Activated naive CD4-positive, alpha-beta T cell treated with anti-CD3 and anti-CD28 coated beads, Interleukin-2, amount 50 U/mL, for 72 hours (primary cell): ENCODE data around the gene LSM8. TPM values are rescaled to one million over a fixed set of nuclear protein-coding genes. Genes with fewer than 3 reads are reported as not detected.
A peak's percentile ranks its signal among the peaks of the same experiment; 100 is the strongest.
"Not testable (repeated sequence)": the region's sequence is repeated elsewhere in the genome, so short reads cannot be mapped to it uniquely, and the experiment has no call there.

Experiments used
- ATAC-seq, 2 donors: fragments of 150-1000 bp; cut with Tn5 transposase; 2 replicates each; pipeline ENCODE4 v1.10.0; 2021; ENCODE audit warnings: mild to moderate bottlenecking in 2 of 2, moderate library complexity in 2 of 2
- DNase-seq, 2 donors: peaks; one replicate each; pipeline ENCODE4 v3.0.0; 2021 to 2022; ENCODE audit warnings: low spot score in 2 of 2
- H3K27ac Mint-ChIP-seq, 2 donors: one replicate each; pipeline ENCODE4 v1.8.0; 2022; ENCODE audit warnings: mild to moderate bottlenecking in 2 of 2, mixed read lengths in 2 of 2
- H3K36me3 Mint-ChIP-seq, 2 donors: one replicate each; pipeline ENCODE4 v1.8.0; 2022; ENCODE audit warnings: mixed read lengths in 2 of 2
- H3K9me3 Mint-ChIP-seq, 2 donors: one replicate each; pipeline ENCODE4 v1.8.0; 2022; ENCODE audit warnings: mixed read lengths in 2 of 2
- total RNA-seq, 2 donors: library from RNA; stranded (reverse); gene quantifications; one replicate each; pipeline ENCODE4 v1.2.3, GENCODE V29; 2022

The LSM8 gene
- 10 to 100 TPM; 41.7 to 57.0 TPM for total RNA-seq

DNA sequence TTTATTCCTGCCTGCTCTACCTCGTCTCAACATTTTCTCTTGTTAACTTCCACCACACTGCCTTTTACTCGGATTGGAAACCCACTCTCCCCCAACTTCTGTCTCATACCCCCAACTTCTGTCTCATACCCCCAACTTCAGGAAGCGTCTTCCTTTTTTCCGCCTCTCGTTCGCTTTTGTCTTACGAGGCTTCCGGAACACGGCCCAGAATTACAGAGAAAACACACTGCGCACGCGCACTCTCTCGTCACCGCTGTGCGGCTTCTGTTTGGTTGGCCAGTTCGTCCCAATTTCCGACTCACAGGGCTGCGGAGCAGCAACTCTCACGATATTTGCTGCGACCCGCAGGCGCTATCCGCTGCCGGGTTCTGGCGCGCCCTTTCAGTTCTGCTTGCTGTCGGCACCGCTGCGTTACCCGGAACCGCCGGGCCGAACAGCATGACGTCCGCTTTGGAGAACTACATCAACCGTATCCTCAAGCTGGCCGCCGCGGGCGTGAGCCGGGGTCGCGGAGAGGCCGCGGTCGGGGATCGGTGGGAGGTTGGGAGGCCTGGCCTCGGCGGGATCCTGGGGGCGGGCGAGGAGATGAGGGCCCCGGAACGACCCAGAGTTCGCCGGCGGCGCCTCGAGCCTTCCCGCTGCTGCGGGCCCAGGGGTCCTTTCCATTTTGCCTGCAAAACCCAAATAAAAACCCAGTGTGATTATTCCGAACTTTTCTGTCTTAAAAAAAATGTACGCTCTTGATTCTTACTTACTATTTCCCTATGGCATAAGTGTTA is at the start of gene LSM8:
LSM8 (plus strand) TSS at position 379 of the 779 bp plus-strand sequence; CDS start at position 439, 60 bp downstream.
- H3K9me3 Mint-ChIP-seq, result no peaks in the 10 kb centered on the region
- DNase-seq (peak; percentile 90 to 98), ATAC-seq (peak; percentile 99)
- H3K36me3 Mint-ChIP-seq, result peaks cover 28 to 34% of the 10 kb centered on the region in 2 donors
- H3K27ac Mint-ChIP-seq, result peak within 1 kb of the TSS; percentile 97 to 100

DNA sequence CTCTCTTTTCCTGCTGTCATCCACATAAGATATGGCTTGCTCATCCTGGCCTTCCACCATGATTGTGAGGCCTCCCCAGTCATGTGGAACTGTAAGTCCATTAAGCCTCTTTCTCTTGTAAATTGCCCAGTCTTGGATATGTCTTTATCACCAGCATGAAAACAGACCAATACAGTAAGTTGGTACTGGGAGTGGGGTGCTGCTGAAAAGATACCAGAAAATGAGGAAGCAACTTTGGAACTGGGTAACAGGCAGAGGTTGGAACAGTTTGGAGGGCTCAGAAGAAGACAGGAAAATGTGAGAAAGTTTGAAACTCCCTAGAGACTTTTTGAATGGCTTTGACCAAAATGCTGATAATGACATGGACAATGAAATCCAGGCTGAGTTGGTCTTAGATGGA is 49.5 kb upstream of the LSM8 start:
- not testable (repeated sequence) for H3K9me3 Mint-ChIP-seq, ATAC-seq, H3K36me3 Mint-ChIP-seq, H3K27ac Mint-ChIP-seq, DNase-seq

GRCh38 chr7:118140468-118140867 is 43.5 kb upstream of the LSM8 start:
- H3K9me3 Mint-ChIP-seq, result no peaks in the 10 kb centered on the region
- no peak for ATAC-seq
- DNase-seq, result no peak
- no peak overlapping the region for H3K27ac Mint-ChIP-seq
- H3K36me3 Mint-ChIP-seq, result no peaks in the 10 kb centered on the region

GRCh38 chr7:118142012-118142411 is 42.0 kb upstream of the LSM8 start:
- ATAC-seq (no peak), DNase-seq (no peak)
- no peak overlapping the region for H3K27ac Mint-ChIP-seq
- H3K36me3 Mint-ChIP-seq, result no peaks in the 10 kb centered on the region
- no peaks in the 10 kb centered on the region for H3K9me3 Mint-ChIP-seq

DNA sequence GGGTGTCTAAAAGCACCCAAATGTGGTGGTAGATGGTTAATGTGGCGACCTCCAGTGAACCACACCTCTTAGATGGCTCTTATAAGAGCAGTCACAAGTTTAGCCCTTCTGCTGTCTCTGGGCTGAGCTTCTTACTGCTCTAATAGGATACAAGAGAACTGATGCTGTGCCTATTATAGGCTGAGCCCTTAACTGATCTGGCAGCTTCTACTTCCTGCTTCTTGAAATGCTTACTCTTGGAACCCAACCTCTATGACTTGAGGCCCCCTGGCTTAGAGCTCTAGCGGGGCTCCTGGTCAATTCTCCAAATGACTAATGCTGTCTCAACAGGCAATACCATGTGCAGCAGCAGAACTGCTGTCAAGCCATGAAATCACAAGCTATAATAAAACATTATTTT is 35.0 kb upstream of the LSM8 start:
- ATAC-seq, result no peak
- no peaks in the 10 kb centered on the region for H3K9me3 Mint-ChIP-seq
- DNase-seq, result no peak
- H3K27ac Mint-ChIP-seq, result no peak overlapping the region
- H3K36me3 Mint-ChIP-seq, result no peaks in the 10 kb centered on the region

- no peak for ATAC-seq
- no peak overlapping the region for H3K27ac Mint-ChIP-seq
- H3K36me3 Mint-ChIP-seq, result no peaks in the 10 kb centered on the region
- no peaks in the 10 kb centered on the region for H3K9me3 Mint-ChIP-seq
- no peak for DNase-seq
Observed at GRCh38 chr7:118149394-118149793, 34.6 kb upstream of the LSM8 start.

- DNase-seq (no peak), ATAC-seq (no peak)
- no peak overlapping the region for H3K27ac Mint-ChIP-seq
Observed at GRCh38 chr7:118151671-118152070, 32.3 kb upstream of the LSM8 start.

DNA sequence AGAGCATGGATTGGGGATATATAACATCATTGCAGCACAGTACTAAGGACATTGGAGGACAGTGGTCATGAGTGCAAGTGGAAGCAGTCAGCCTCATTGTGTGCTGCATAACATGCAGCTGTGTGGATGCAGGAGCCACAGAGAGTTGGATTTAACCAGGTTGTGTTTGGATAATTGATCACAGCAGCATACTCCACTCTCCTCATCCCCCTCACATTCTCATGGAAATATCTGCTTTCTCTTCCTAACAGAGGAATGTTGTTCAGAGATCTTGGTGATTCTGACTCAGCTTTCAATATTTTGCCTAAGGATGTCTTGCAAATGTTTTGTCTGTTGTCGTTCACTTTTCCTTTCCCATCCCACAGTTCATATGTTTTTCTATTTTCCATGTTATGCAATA is 31.8 kb upstream of the LSM8 start:
- no peak for DNase-seq
- no peaks in the 10 kb centered on the region for H3K9me3 Mint-ChIP-seq
- no peak for ATAC-seq
- no peaks in the 10 kb centered on the region for H3K36me3 Mint-ChIP-seq
- no peak overlapping the region for H3K27ac Mint-ChIP-seq

More at GRCh38 chr7:118151671-118152070, 32.3 kb upstream of the LSM8 start:
- Mint-ChIP-seq H3K9me3 (no peaks in the 10 kb centered on the region), H3K36me3 (no peaks in the 10 kb centered on the region)

DNA sequence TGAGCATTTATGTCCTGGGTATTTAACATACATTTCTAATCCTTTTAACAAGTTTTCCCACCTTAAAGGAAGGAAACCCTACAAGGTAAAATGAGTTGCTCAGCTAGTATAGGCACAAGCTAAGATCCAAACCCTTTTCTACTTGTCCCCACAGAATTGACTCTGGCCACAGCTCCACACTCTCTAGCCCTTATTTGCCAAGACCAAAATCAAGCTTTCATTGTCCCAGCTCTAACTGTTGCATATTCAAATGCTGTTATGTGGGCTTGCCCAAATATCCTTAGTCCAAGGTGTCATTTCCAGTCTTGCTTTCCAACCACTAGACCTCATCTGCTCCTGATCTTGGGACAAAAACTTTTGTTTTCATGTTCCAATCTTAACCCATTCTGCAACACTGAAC is 31.3 kb upstream of the LSM8 start:
- ATAC-seq (no peak), DNase-seq (no peak)
- Mint-ChIP-seq H3K9me3 (no peaks in the 10 kb centered on the region), H3K27ac (no peak overlapping the region), H3K36me3 (no peaks in the 10 kb centered on the region)

GRCh38 chr7:118153551-118154177 is 30.3 kb upstream of the LSM8 start:
- H3K36me3 Mint-ChIP-seq, result peaks cover 6 to 7% of the 10 kb centered on the region in 2 donors
- no peak overlapping the region for H3K27ac Mint-ChIP-seq
- no peaks in the 10 kb centered on the region for H3K9me3 Mint-ChIP-seq
- DNase-seq (peak in 1 of 2 donors; percentile 20), ATAC-seq (no peak)

DNA sequence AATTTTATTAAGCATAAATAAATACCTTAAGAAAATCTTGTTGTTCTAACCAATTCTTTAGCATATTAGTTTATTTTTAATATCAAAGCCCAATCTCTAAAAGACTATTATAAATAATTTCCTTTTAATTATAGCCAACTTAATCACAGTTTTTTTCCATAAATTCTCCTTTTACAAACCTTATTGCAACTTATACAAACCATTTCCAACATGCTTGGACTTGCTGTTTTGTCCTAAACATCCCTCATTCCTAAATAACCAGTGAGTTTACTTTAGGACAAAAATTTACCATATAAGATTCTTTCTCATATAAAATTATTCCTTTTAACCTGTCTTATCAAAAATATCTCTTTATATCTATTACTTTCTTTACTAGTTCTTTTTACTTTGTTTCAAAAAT is 25.2 kb upstream of the LSM8 start:
- Mint-ChIP-seq H3K36me3 (peaks cover 6 to 7% of the 10 kb centered on the region in 2 donors), H3K9me3 (peaks cover 0 to 3% of the 10 kb centered on the region in 2 donors), H3K27ac (no peak overlapping the region)
- DNase-seq (no peak), ATAC-seq (no peak)

- no peak for ATAC-seq
- Mint-ChIP-seq H3K27ac (no peak overlapping the region), H3K36me3 (no peaks in the 10 kb centered on the region), H3K9me3 (no peaks in the 10 kb centered on the region)
- DNase-seq, result no peak
Observed at GRCh38 chr7:118169146-118169545, 14.8 kb upstream of the LSM8 start.

DNA sequence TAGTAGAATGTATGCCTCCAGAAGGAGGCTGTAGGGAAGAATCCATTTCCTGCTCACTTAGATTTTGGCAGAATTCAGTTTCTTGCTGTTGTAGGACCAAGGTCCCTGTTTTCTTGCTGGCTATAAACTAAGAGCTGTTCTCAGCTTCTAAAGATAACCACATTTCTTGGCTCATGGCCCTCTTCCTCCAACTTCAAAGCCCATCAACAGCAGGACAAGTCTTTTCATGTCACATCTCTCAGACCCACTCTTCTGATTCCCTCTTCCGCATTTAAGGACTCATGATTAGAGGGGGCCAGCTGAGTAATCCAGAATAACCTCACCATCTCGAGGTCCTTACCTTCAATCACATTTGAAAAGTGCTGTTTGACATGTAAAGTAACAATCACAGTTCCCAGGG is 8.2 kb upstream of the LSM8 start:
- H3K9me3 Mint-ChIP-seq, result no peaks in the 10 kb centered on the region
- no peak overlapping the region for H3K27ac Mint-ChIP-seq
- no peak for ATAC-seq
- DNase-seq, result no peak
- no peaks in the 10 kb centered on the region for H3K36me3 Mint-ChIP-seq

GRCh38 chr7:118179191-118179590 is 4.8 kb upstream of the LSM8 start:
- no peak overlapping the region for H3K27ac Mint-ChIP-seq
- DNase-seq, result no peak
- H3K9me3 Mint-ChIP-seq, result no peaks in the 10 kb centered on the region
- no peak for ATAC-seq
- H3K36me3 Mint-ChIP-seq, result peaks cover 11 to 12% of the 10 kb centered on the region in 2 donors

- no peaks in the 10 kb centered on the region for H3K9me3 Mint-ChIP-seq
- H3K27ac Mint-ChIP-seq, result peak overlapping the region; percentile 97 to 100
- ATAC-seq, result no peak
- DNase-seq, result no peak
- peaks cover 24 to 34% of the 10 kb centered on the region in 2 donors for H3K36me3 Mint-ChIP-seq
Observed at GRCh38 chr7:118182593-118183427, 1.2 kb upstream of the LSM8 start.

DNA sequence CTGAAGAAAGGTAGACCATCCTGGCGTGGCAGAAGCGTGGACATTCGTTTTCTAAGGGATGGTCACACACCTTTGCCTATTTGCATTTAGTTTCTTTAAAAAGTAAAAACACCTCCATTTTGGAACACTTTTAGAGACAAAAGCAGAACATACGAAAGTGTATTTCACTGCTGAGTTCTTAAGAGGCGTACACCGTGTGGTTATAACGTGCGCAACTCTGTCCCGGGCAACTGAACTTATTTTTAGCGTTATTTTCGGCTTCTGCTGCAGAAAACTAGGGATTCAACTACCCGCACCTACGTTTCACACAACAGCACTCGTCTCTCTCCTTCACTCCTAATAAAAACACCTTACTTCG is 557 bp upstream of the LSM8 start:
- DNase-seq, result no peak
- Mint-ChIP-seq H3K36me3 (peaks cover 28 to 34% of the 10 kb centered on the region in 2 donors), H3K27ac (peak overlapping the region; percentile 97 to 100), H3K9me3 (no peaks in the 10 kb centered on the region)
- peak; percentile 1 to 9 for ATAC-seq

DNA sequence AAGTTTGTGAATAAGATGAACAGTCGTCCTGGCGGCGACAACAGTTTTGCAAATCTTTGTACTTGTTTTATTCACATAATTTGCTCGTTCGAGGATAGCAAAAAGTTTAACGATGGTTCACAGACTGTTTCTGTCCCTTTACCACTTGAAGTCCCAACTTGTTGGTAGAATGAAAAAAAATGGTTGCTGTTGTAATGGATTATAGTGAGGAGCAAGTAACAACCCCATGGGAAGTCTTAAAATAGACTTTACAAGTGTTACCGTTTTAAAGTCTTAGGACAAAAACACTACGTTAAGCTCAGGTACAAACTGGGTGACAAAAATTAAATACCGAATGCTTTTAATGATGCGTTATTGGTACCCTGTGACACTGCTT is 589 bp downstream of the LSM8 start:
- no peaks in the 10 kb centered on the region for H3K9me3 Mint-ChIP-seq
- H3K36me3 Mint-ChIP-seq, result peaks cover 28 to 34% of the 10 kb centered on the region in 2 donors
- ATAC-seq, result no peak
- DNase-seq, result no peak
- H3K27ac Mint-ChIP-seq, result peak overlapping the region; percentile 97 to 99
